ENCODE results near the gene CCDC93. TPM values are rescaled to one million over a fixed set of nuclear protein-coding genes. Genes with fewer than 3 reads are reported as not detected.

Gene CCDC93
- total RNA-seq, 1 experiment from 2014 or later, result 18.7 TPM

GRCh38 chr2:117976581-117976980 is 37.3 kb downstream of the CCDC93 start:
- ChIA-PET POLR2A (no interaction called here), RAD21 (ENCODE audit: low non-redundant PET in 1 of 2, low total read pairs in 2 of 2, uncharacterized antibody in 2 of 2, unreplicated experiment in 2 of 2) (no interaction called here), CTCF (no interaction called here)
- BruUV-seq (replicated peaks), result no TSS peak
- Histone ChIP-seq H3K36me3 (ENCODE audit: control insufficient read depth in 1 of 2, insufficient read depth in 2 of 2, low read length in 2 of 2) (peaks cover 8 to 14% of the 10 kb centered on the region in 2 experiments; a peak in 2 of 4 replicates), H3K27me3 (ENCODE audit: insufficient read depth, low read length) (no peaks in the 10 kb centered on the region), H3K27ac (ENCODE audit: low read depth, low read length) (no peak overlapping the region), H3K9me3 (ENCODE audit: control insufficient read depth in 1 of 2, insufficient read depth in 1 of 2, low read depth in 1 of 2, low read length in 2 of 2) (no peaks in the 10 kb centered on the region), H3K9ac (ENCODE audit: low read length) (no peak overlapping the region), H3K4me1 (ENCODE audit: control insufficient read depth in 1 of 2, insufficient read depth in 2 of 2, low read length in 2 of 2) (no peaks in the 10 kb centered on the region; a peak in 1 of 4 replicates), H3K4me2 (ENCODE audit: low read length) (no peak overlapping the region), H2AFZ (ENCODE audit: low read depth, low read length, poor library complexity, severe bottlenecking) (no peak overlapping the region), H3K9me2 (ENCODE audit: insufficient read depth) (no peaks in the 10 kb centered on the region), H3K4me3 (replicated peaks in 1 of 2; ENCODE audit: low read depth in 1 of 2, low read length in 2 of 2) (no peak overlapping the region), H3K79me2 (ENCODE audit: insufficient read depth, low read length) (no peaks in the 10 kb centered on the region; the same call in 1 of the 2 replicates), H4K20me1 (ENCODE audit: insufficient read depth) (no peaks in the 10 kb centered on the region)
- intact Hi-C loops (cut with micrococcal nuclease), result no loop called here
- DNase-seq (ENCODE audit: low read depth, low spot score) (no peak), ATAC-seq (no peak)
- TF ChIP-seq MAX (IDR thresholded peaks at IDR 0.05), result no peak
- no peak for TF ChIP-seq POLR2AphosphoS5 (IDR thresholded peaks at IDR 0.05; ENCODE audit: low read depth, low read length)
- no peak for TF ChIP-seq ATF3 (IDR thresholded peaks at IDR 0.05)
- TF ChIP-seq EZH2 (IDR thresholded peaks at IDR 0.05), result no peak

GRCh38 chr2:117973498-117974082 is 40.3 kb downstream of the CCDC93 start:
- RAD21 ChIA-PET (ENCODE audit: low non-redundant PET in 1 of 2, low total read pairs in 2 of 2, uncharacterized antibody in 2 of 2, unreplicated experiment in 2 of 2), result no interaction called here
- no peak overlapping the region for H3K9ac ChIP-seq (ENCODE audit: low read length)
- H3K4me3 ChIP-seq (replicated peaks in 1 of 2; ENCODE audit: low read depth in 1 of 2, low read length in 2 of 2), result no peak overlapping the region
- no peaks in the 10 kb centered on the region for H3K27me3 ChIP-seq (ENCODE audit: insufficient read depth, low read length)
- DNase-seq (ENCODE audit: low read depth, low spot score) (no peak), ATAC-seq (no peak)
- CTCF ChIA-PET, result no interaction called here
- intact Hi-C loops (cut with micrococcal nuclease), result no loop called here
- H4K20me1 ChIP-seq (ENCODE audit: insufficient read depth), result no peaks in the 10 kb centered on the region
- H3K4me1 ChIP-seq (ENCODE audit: control insufficient read depth in 1 of 2, insufficient read depth in 2 of 2, low read length in 2 of 2), result no peaks in the 10 kb centered on the region
- POLR2A ChIA-PET, result no interaction called here
- no peak overlapping the region for H3K4me2 ChIP-seq (ENCODE audit: low read length)
- no peaks in the 10 kb centered on the region for H3K79me2 ChIP-seq (ENCODE audit: insufficient read depth, low read length)
- no TSS peak for BruUV-seq (replicated peaks)
- H3K9me3 ChIP-seq (ENCODE audit: control insufficient read depth in 1 of 2, insufficient read depth in 1 of 2, low read depth in 1 of 2, low read length in 2 of 2), result no peaks in the 10 kb centered on the region
- H3K27ac ChIP-seq (ENCODE audit: low read depth, low read length), result no peak overlapping the region
- H3K9me2 ChIP-seq (ENCODE audit: insufficient read depth), result no peaks in the 10 kb centered on the region
- H3K36me3 ChIP-seq (ENCODE audit: control insufficient read depth in 1 of 2, insufficient read depth in 2 of 2, low read length in 2 of 2), result peaks cover 8 to 19% of the 10 kb centered on the region in 2 experiments; a peak in 2 of 4 replicates
- H2AFZ ChIP-seq (ENCODE audit: low read depth, low read length, poor library complexity, severe bottlenecking), result no peak overlapping the region
- TF ChIP-seq REST (IDR thresholded peaks at IDR 0.05; ENCODE audit: low read depth) (no peak), POLR2A (IDR thresholded peaks at IDR 0.05; ENCODE audit: borderline replicate concordance, extremely low read depth, insufficient read depth, insufficient read length) (no peak), EZH2 (IDR thresholded peaks at IDR 0.05) (no peak), ZNF274 (IDR thresholded peaks at IDR 0.05; ENCODE audit: low read depth, low read length) (no peak), FOSL1 (IDR thresholded peaks at IDR 0.05; ENCODE audit: low read depth) (no peak), TCF7L2 (IDR thresholded peaks at IDR 0.05; ENCODE audit: borderline replicate concordance, extremely low read depth, insufficient read depth, insufficient read length) (no peak), CBX3 (IDR thresholded peaks at IDR 0.05; ENCODE audit: low read depth) (no peak), JUND (IDR thresholded peaks at IDR 0.05) (no peak), EZH2phosphoT487 (IDR thresholded peaks at IDR 0.05; ENCODE audit: borderline replicate concordance) (no peak), SP1 (IDR thresholded peaks at IDR 0.05; ENCODE audit: low read depth) (no peak), POLR2AphosphoS5 (IDR thresholded peaks at IDR 0.05; ENCODE audit: low read depth, low read length) (no peak), RAD21 (IDR thresholded peaks at IDR 0.05; ENCODE audit: low read depth) (no peak), CEBPB (IDR thresholded peaks at IDR 0.05; ENCODE audit: low read depth) (no peak), EGR1 (IDR thresholded peaks at IDR 0.05; ENCODE audit: low read depth) (no peak), SRF (IDR thresholded peaks at IDR 0.05; ENCODE audit: low read depth) (no peak), YY1 (IDR thresholded peaks at IDR 0.05; ENCODE audit: extremely low read depth, insufficient replicate concordance, low read depth, low read length) (no peak), SIN3A (IDR thresholded peaks at IDR 0.05; ENCODE audit: low read depth) (no peak), ELF1 (IDR thresholded peaks at IDR 0.05; ENCODE audit: borderline replicate concordance, low read depth) (no peak)
